Coronary artery (tissue), 2 donors: ENCODE measurements around the gene ALKBH5.
"Not testable (repeated sequence)": the region's sequence is repeated elsewhere in the genome, so short reads cannot be mapped to it uniquely, and the experiment has no call there.

ENCODE experiments used
- DNase-seq: peaks from one replicate; pipeline ENCODE4 v3.0.0-alpha.2; 2017; ENCODE audit warnings: low spot score
- H3K27ac ChIP-seq, 2 donors: fragments of 200-600 bp; sonication (generic); one replicate each; pipeline ENCODE4 v1.5.1; 2016 to 2019
- H3K4me3 ChIP-seq: fragments of 200-600 bp; sonication (generic); 2 replicates; pipeline ENCODE4 v1.5.1; 2016; ENCODE audit warnings: mild to moderate bottlenecking, moderate library complexity
- CTCF ChIP-seq: fragments of 200-600 bp; sonication (generic); IDR thresholded peaks from one replicate; pipeline ENCODE4 v1.5.1; 2019; ENCODE audit warnings: antibody characterized with exemption

The ALKBH5 gene

DNA sequence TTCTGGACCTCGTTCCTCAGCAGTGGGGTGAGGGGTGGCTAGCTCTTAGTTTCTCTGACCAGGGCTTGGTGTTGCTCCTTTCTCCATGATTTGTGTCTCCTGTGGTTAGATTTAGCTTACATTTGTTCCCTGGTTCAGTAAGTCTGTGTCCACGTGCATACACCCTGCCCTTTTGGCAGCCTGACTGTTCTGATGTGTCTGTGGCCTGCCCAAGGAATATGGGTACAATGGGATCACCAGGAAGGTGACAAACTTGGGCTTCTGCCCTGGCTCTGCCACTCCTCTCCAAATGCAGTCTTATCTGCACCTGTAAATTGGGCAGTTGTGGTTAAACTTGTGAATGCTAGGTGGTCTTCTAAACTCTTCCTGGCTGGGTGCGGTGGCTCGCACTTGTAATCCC, 17.5 kb downstream of the ALKBH5 start:
- DNase-seq = no peak
- Histone ChIP-seq H3K27ac (no peak overlapping the region), H3K4me3 (no peak overlapping the region)
- TF ChIP-seq CTCF = no peak

DNA sequence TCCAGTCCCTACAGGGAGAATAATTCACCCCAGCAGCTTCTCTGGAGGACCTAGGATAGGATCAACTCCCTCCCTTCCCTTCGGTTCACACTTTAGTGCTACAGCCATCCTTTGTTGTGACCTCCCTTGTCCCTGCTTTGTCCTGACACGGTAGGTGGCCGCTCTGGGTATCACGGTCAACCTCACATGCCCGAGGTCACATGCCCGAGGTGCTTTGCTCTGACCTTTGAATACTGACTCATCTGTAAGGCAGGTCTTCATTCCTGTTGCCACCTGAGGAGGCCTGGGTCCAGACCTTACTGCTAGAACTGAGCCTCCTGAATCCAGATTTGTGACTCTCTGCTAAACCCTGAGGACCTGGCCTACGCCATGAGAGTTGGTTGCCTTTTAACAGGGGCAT, 19.7 kb downstream of the ALKBH5 start:
- no peak for DNase-seq
- TF ChIP-seq CTCF = no peak
- no peak overlapping the region for H3K4me3 ChIP-seq
- H3K27ac ChIP-seq = no peak overlapping the region

DNA sequence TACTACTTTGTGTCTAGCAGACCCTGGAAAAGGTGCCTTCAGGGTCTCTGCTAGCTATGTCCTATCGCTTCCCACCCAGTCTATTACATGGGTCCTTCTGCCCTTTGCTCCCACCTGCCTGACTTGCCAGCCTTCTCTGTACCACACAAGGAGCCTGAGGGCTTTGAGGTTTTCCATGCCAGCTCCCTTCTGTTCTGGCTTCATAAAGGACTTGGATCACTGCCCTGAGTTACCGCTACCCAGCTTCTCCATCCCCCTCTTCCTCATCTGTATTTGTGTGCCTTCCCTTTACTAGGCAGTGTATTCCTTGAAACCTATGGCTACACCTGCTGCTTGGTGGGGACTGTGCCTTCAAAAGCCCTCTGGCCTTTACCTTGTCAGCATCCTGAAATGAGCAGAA, 22.2 kb downstream of the ALKBH5 start:
- DNase-seq = no peak
- Histone ChIP-seq H3K4me3 (no peak overlapping the region), H3K27ac (no peak overlapping the region)
- TF ChIP-seq CTCF = no peak

DNA sequence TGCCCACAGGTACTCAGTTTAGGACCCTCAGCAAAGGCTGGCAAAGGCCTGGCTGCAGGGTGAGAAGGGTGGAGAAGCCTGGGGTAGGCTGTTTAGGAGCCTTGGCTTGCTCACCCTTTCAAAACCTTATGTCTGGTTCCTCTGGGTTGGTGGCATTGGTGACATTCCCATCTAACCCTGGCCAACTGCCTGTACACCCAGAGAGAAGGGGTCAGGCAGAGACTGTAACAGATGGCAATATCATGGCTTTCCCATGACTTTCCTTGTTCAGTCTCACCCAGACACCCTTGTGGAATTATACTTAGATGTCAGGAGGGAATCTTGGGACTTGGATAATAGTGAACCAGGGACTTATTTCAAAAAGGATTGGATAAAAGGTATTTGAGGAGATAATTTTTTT, 23.3 kb downstream of the ALKBH5 start:
- H3K4me3 ChIP-seq = no peak overlapping the region
- no peak for TF ChIP-seq CTCF
- H3K27ac ChIP-seq = no peak overlapping the region
- DNase-seq = no peak

DNA sequence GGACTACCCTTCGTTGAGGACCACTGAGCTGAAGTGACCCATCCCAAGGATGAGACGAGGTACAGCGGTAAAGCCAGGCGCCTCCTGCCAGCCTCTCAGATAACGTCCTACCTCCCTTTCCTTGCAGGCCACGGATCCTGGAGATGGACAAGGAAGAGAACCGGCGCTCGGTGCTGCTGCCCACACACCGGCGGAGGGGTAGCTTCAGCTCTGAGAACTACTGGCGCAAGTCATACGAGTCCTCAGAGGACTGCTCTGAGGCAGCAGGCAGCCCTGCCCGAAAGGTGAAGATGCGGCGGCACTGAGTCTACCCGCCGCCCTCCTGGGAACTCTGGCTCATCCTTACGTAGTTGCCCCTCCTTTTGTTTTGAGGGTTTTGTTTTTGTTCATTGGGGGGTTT, 24.5 kb downstream of the ALKBH5 start:
- Histone ChIP-seq H3K4me3 (no peak overlapping the region), H3K27ac (no peak overlapping the region)
- DNase-seq = no peak
- TF ChIP-seq CTCF = no peak

DNA sequence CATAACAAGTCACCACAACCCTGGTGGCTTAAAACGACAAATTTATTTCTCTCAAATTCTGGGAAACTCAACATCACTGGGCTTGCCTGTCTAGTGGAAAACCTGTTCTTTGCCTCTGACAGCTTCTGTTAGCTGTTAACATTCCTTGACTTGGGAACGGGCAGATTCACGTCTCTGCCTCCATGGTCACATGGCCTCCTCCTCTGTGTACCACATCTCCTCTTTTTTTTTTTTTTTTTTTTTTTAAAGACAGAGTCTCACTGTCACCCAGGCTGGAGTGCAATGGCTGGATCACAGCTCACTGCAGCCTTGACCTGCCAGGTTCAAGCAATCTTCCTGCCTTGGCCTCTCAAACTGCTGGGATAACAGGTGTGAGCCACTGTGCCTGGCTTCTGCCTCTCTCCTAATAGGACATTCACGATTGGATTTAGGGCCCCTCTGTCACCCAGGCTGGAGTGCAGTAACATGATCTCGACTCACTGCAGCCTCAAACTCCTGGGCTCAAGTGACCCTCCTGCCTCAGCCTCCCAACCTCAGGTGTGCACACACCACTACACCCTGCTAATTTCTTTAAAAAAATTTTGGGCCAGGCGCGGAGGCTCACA, 30.1 kb downstream of the ALKBH5 start:
- H3K27ac ChIP-seq = no peak overlapping the region
- no peak for DNase-seq
- H3K4me3 ChIP-seq = no peak overlapping the region
- TF ChIP-seq CTCF = no peak

GRCh38 chr17:18216906-18217305, 33.3 kb downstream of the ALKBH5 start:
- not testable (repeated sequence) for DNase-seq, H3K4me3 ChIP-seq, H3K27ac ChIP-seq
